OCI-LY1 (cell line): ENCODE data around the gene CCDC12.

Source experiments
- H2AFZ ChIP-seq: fragments of 200-600 bp; sonication (generic), shearing (Covaris generic); 2 replicates; pipeline ENCODE4 v1.6.0; 2014; ENCODE audit warnings: antibody characterized with exemption, mild to moderate bottlenecking, low read length
- H3F3A ChIP-seq: fragments of 200-600 bp; sonication (generic), shearing (Covaris generic); 2 replicates; pipeline ENCODE4 v1.6.0; 2014; ENCODE audit warnings: mild to moderate bottlenecking, antibody characterized with exemption, low read length, moderate library complexity; ENCODE audit not compliant: insufficient read depth
- H3K27ac ChIP-seq: fragments of 200-600 bp; sonication (generic); 2 replicates; pipeline ENCODE4 v1.5.1; 2014; ENCODE audit warnings: low read length, mixed run types, mild to moderate bottlenecking, low read depth; ENCODE audit not compliant: poor library complexity, severe bottlenecking
- H3K27me3 ChIP-seq: fragments of 200-600 bp; sonication (generic); 2 replicates; pipeline ENCODE4 v1.6.0; 2014; ENCODE audit warnings: antibody characterized with exemption, mild to moderate bottlenecking, low read length, moderate library complexity; ENCODE audit not compliant: insufficient read depth
- H3K36me3 ChIP-seq: fragments of 200-600 bp; sonication (generic); 2 replicates; pipeline ENCODE4 v1.6.1; 2014; ENCODE audit warnings: mild to moderate bottlenecking, antibody characterized with exemption, low read length, moderate library complexity, mixed read lengths; ENCODE audit not compliant: insufficient read depth
- H3K4me1 ChIP-seq: fragments of 200-600 bp; sonication (generic); 2 replicates; pipeline ENCODE4 v1.5.1; 2014; ENCODE audit warnings: mild to moderate bottlenecking, low read length, moderate library complexity; ENCODE audit not compliant: insufficient read depth, severe bottlenecking
- H3K4me2 ChIP-seq: fragments of 200-600 bp; sonication (generic), shearing (Covaris generic); 2 replicates; pipeline ENCODE4 v1.6.1; 2014; ENCODE audit warnings: low read length
- H3K4me3 ChIP-seq: fragments of 200-600 bp; sonication (generic); 2 replicates; pipeline ENCODE4 v1.5.1; 2014; ENCODE audit warnings: low read length, low read depth, mild to moderate bottlenecking, mixed read lengths; ENCODE audit not compliant: poor library complexity, severe bottlenecking
- H3K79me2 ChIP-seq: fragments of 200-600 bp; shearing (Covaris generic); 2 replicates; pipeline ENCODE4 v1.6.1; 2016; ENCODE audit warnings: mixed run types, low read length, mixed read lengths; ENCODE audit not compliant: insufficient read depth
- H3K9ac ChIP-seq: fragments of 200-600 bp; sonication (generic), shearing (Covaris generic); 2 replicates; pipeline ENCODE4 v1.6.1; 2014; ENCODE audit warnings: mild to moderate bottlenecking, low read length, mixed read lengths
- H3K9me2 ChIP-seq: fragments of 200-600 bp; sonication (generic), shearing (Covaris generic); 2 replicates; pipeline ENCODE4 v1.6.1; 2014; ENCODE audit warnings: low read depth, mild to moderate bottlenecking, low read length, mixed read lengths
- H3K9me3 ChIP-seq: fragments of 200-600 bp; shearing (Covaris generic); 2 replicates; pipeline ENCODE4 v1.6.1; 2014; ENCODE audit warnings: low read length, mixed read lengths
- H4K20me1 ChIP-seq: fragments of 200-600 bp; sonication (generic), shearing (Covaris generic); 2 replicates; pipeline ENCODE4 v1.6.0; 2016; ENCODE audit warnings: mild to moderate bottlenecking, low read length; ENCODE audit not compliant: insufficient read depth
- CTCF ChIP-seq: fragments of 200-600 bp; sonication (generic), shearing (Covaris generic); IDR thresholded peaks from 2 replicates; pipeline ENCODE4 v1.5.1; 2017; ENCODE audit warnings: mild to moderate bottlenecking, antibody characterized with exemption, low read length, moderate library complexity, mixed read lengths
- EZH2 ChIP-seq: fragments of 200-600 bp; sonication (generic), shearing (Covaris generic); IDR thresholded peaks from 2 replicates; pipeline ENCODE4 v1.8.0; 2017; ENCODE audit warnings: borderline replicate concordance, mixed run types, mild to moderate bottlenecking, antibody characterized with exemption, low read length, moderate library complexity, mixed read lengths

Gene CCDC12

GRCh38 chr3:47002171-47003055, 25.9 kb upstream of the CCDC12 start:
- Histone ChIP-seq H3K27ac (no peak overlapping the region), H3K36me3 (peaks cover 83% of the 10 kb centered on the region), H3K4me2 (no peak overlapping the region)

DNA sequence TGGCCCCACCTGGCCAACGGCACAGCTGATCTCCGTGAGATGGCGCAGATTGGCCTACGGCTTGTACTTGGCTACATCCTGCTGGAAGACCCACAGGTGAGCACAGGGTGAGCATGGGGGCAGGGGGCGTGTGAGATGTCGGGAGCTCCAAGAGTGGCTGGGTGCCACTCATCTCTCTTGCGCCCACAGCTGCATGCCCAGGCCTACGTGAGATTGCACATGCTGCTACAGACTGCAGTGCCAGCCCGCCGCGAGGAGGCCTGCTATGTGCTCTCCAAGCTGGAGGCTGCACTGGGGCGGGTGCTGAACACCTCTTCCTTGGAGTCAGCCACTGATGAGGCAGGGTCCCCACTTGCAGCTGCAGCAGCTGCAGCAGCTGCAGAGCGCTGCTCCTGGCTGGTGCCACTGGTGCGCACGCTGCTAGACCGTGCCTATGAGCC, 25.2 kb upstream of the CCDC12 start:
- Histone ChIP-seq H3K4me1 (no peaks in the 10 kb centered on the region), H3K4me2 (no peak overlapping the region), H3K79me2 (no peaks in the 10 kb centered on the region), H3F3A (no peaks in the 10 kb centered on the region), H3K4me3 (no peak overlapping the region), H3K27ac (no peak overlapping the region), H3K27me3 (no peaks in the 10 kb centered on the region), H4K20me1 (no peaks in the 10 kb centered on the region), H2AFZ (no peak overlapping the region), H3K9me2 (no peaks in the 10 kb centered on the region), H3K36me3 (peaks cover 78% of the 10 kb centered on the region), H3K9ac (no peak overlapping the region), H3K9me3 (no peaks in the 10 kb centered on the region)
- TF ChIP-seq CTCF, result no peak

More at GRCh38 chr3:47002171-47003055, 25.9 kb upstream of the CCDC12 start:
- no peaks in the 10 kb centered on the region for H4K20me1 ChIP-seq
- no peak overlapping the region for H2AFZ ChIP-seq
- H3K9ac ChIP-seq, result no peak overlapping the region
- no peaks in the 10 kb centered on the region for H3K9me3 ChIP-seq
- TF ChIP-seq EZH2 (no peak), CTCF (peak; percentile 45)
- no peaks in the 10 kb centered on the region for H3K4me1 ChIP-seq
- H3F3A ChIP-seq, result no peaks in the 10 kb centered on the region
- H3K79me2 ChIP-seq, result no peaks in the 10 kb centered on the region
- no peaks in the 10 kb centered on the region for H3K9me2 ChIP-seq
- no peak overlapping the region for H3K4me3 ChIP-seq
- no peaks in the 10 kb centered on the region for H3K27me3 ChIP-seq

DNA sequence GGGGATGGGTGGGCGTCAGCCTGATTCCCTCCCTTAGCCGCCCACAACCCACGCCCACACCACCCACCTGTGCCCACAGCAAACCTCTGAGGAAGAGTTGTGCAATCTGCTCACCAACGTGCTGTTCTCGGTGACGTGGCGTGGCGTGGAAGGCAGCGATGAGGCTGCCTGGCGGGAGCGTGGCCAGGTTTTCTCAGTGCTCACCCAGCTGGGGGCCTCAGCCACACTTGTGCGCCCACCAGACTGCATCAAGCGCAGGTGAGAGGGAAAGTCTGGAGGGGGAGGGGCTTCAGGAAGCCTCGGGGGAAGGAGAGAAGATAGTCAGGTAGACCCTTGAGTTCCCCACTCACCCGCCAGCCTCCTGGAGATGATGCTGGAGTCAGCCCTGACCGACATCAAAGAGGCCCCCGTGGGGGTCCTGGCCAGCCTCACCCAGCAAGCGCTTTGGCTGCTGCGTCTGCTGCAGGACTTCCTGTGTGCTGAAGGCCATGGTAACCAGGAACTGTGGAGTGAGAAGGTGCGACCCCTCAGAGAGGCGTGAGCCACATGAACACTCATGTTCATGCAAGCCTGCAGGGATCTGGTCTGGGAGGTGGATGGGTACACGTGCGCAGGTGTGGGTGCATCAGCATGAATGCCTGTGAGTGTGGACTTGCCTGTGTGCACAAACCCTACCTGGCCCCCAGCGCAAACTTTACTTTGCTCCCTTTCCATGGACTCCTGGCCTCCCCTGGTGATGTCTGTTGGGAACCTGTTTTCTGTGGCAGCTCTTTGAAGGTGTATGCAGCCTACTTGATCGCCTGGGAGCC, 24.6 kb upstream of the CCDC12 start:
- no peak overlapping the region for H3K9ac ChIP-seq
- H3F3A ChIP-seq, result no peaks in the 10 kb centered on the region
- peaks cover 72% of the 10 kb centered on the region for H3K36me3 ChIP-seq
- H3K27me3 ChIP-seq, result no peaks in the 10 kb centered on the region
- no peaks in the 10 kb centered on the region for H3K4me1 ChIP-seq
- no peaks in the 10 kb centered on the region for H3K9me3 ChIP-seq
- H3K27ac ChIP-seq, result no peak overlapping the region
- no peaks in the 10 kb centered on the region for H3K9me2 ChIP-seq
- no peaks in the 10 kb centered on the region for H4K20me1 ChIP-seq
- no peak overlapping the region for H2AFZ ChIP-seq
- H3K4me3 ChIP-seq, result no peak overlapping the region
- no peak overlapping the region for H3K4me2 ChIP-seq
- H3K79me2 ChIP-seq, result no peaks in the 10 kb centered on the region
- TF ChIP-seq EZH2 (no peak), CTCF (no peak)
